ENCODE measurements around the gene RPL26.

Gene RPL26

GRCh38 chr17:8383143-8383822 lies at the start of gene RPL26:
TSS of gene RPL26 (minus strand) at chr17:8383193. CDS start at chr17:8382310, 883 bp downstream.
- TF ChIP-seq CTCF (IDR thresholded peaks at IDR 0.05; ENCODE audit: low read depth, low read length), result peak; percentile 90
- H3K4me3 ChIP-seq (ENCODE audit: low read depth, low read length), result peak within 1 kb of the TSS; percentile 96

GRCh38 chr17:8430966-8431365 lies 48.0 kb upstream of the RPL26 start:
- no peak for TF ChIP-seq CTCF (IDR thresholded peaks at IDR 0.05; ENCODE audit: low read depth, low read length)
- H3K4me3 ChIP-seq (ENCODE audit: low read depth, low read length), result no peak overlapping the region

GRCh38 chr17:8426802-8427201 lies 43.8 kb upstream of the RPL26 start:
- no peak overlapping the region for H3K4me3 ChIP-seq (ENCODE audit: low read depth, low read length)
- no peak for TF ChIP-seq CTCF (IDR thresholded peaks at IDR 0.05; ENCODE audit: low read depth, low read length)

GRCh38 chr17:8426094-8426720 lies 43.2 kb upstream of the RPL26 start:
- no peak for TF ChIP-seq CTCF (IDR thresholded peaks at IDR 0.05; ENCODE audit: low read depth, low read length)
- no peak overlapping the region for H3K4me3 ChIP-seq (ENCODE audit: low read depth, low read length)

- H3K4me3 ChIP-seq (ENCODE audit: low read depth, low read length), result no peak overlapping the region
- no peak for TF ChIP-seq CTCF (IDR thresholded peaks at IDR 0.05; ENCODE audit: low read depth, low read length)
Measured at GRCh38 chr17:8421571-8421970, 38.6 kb upstream of the RPL26 start.

GRCh38 chr17:8420041-8420934 lies 37.3 kb upstream of the RPL26 start:
- TF ChIP-seq CTCF (IDR thresholded peaks at IDR 0.05; ENCODE audit: low read depth, low read length), result no peak
- H3K4me3 ChIP-seq (ENCODE audit: low read depth, low read length), result no peak overlapping the region
